ENCODE data around the gene OR52D1. TPM values are rescaled to one million over a fixed set of nuclear protein-coding genes. Genes with fewer than 3 reads are reported as not detected.

The OR52D1 gene
- polyA plus RNA-seq, 1 donor from 2014 or later, result not detected

GRCh38 chr11:5473921-5474320 is 14.6 kb upstream of the OR52D1 start:
- Histone ChIP-seq H3F3A (ENCODE audit: insufficient read depth, low read length, poor library complexity, severe bottlenecking) (no peaks in the 10 kb centered on the region), H3K9me2 (ENCODE audit: insufficient read depth, low read length) (no peaks in the 10 kb centered on the region)
- no peak for TF ChIP-seq CTCF (IDR thresholded peaks at IDR 0.05; ENCODE audit: poor library complexity, severe bottlenecking)
- TF ChIP-seq EZH2 (IDR thresholded peaks at IDR 0.05; ENCODE audit: borderline replicate concordance, insufficient read depth, low read length, poor library complexity, severe bottlenecking), result no peak
- TF ChIP-seq POLR2AphosphoS5 (IDR thresholded peaks at IDR 0.05), result no peak
- TF ChIP-seq SMC3 (conservative IDR thresholded peaks at IDR 0.05; ENCODE audit: poor library complexity), result no peak
- no peak for TF ChIP-seq EP300 (conservative IDR thresholded peaks at IDR 0.05; ENCODE audit: poor library complexity, severe bottlenecking)
- TF ChIP-seq MXI1 (conservative IDR thresholded peaks at IDR 0.05; ENCODE audit: poor library complexity, severe bottlenecking), result no peak
- no peak for TF ChIP-seq TAF1 (IDR thresholded peaks at IDR 0.05; ENCODE audit: low read depth)
- no peak for TF ChIP-seq REST (IDR thresholded peaks at IDR 0.05; ENCODE audit: borderline replicate concordance)
- TF ChIP-seq RAD21 (conservative IDR thresholded peaks at IDR 0.05), result no peak

GRCh38 chr11:5476186-5476819 is 12.2 kb upstream of the OR52D1 start:
- Histone ChIP-seq H3K4me2 (ENCODE audit: low read length) (no peak overlapping the region), H3K9ac (ENCODE audit: low read length) (no peak overlapping the region), H3K27ac (ENCODE audit: low read length) (no peak overlapping the region), H3K9me3 (ENCODE audit: low read length) (no peaks in the 10 kb centered on the region), H3K9me2 (ENCODE audit: insufficient read depth, low read length) (no peaks in the 10 kb centered on the region), H3K4me3 (ENCODE audit: low read length) (no peak overlapping the region), H4K20me1 (ENCODE audit: insufficient read depth) (no peaks in the 10 kb centered on the region), H2AFZ (ENCODE audit: low read depth, low read length) (no peak overlapping the region), H3K79me2 (replicated peaks; ENCODE audit: insufficient read depth, low read length) (no peaks in the 10 kb centered on the region), H3K36me3 (ENCODE audit: insufficient read depth, low read length) (no peaks in the 10 kb centered on the region), H3F3A (ENCODE audit: insufficient read depth, low read length, poor library complexity, severe bottlenecking) (no peaks in the 10 kb centered on the region), H3K27me3 (ENCODE audit: insufficient read depth, low read depth, low read length) (no peaks in the 10 kb centered on the region)
- TF ChIP-seq SMC3 (conservative IDR thresholded peaks at IDR 0.05; ENCODE audit: poor library complexity) (peak; percentile 64), REST (IDR thresholded peaks at IDR 0.05; ENCODE audit: borderline replicate concordance) (no peak), TAF1 (IDR thresholded peaks at IDR 0.05; ENCODE audit: low read depth) (no peak), RAD21 (conservative IDR thresholded peaks at IDR 0.05) (peak; percentile 47), CTCF (IDR thresholded peaks at IDR 0.05; ENCODE audit: poor library complexity, severe bottlenecking) (peak; percentile 56)

More at GRCh38 chr11:5473921-5474320, 14.6 kb upstream of the OR52D1 start:
- H3K9me3 ChIP-seq (ENCODE audit: low read length), result no peaks in the 10 kb centered on the region
- no peaks in the 10 kb centered on the region for H4K20me1 ChIP-seq (ENCODE audit: insufficient read depth)
- H3K79me2 ChIP-seq (replicated peaks; ENCODE audit: insufficient read depth, low read length), result no peaks in the 10 kb centered on the region
- H3K4me2 ChIP-seq (ENCODE audit: low read length), result no peak overlapping the region
- H3K36me3 ChIP-seq (ENCODE audit: insufficient read depth, low read length), result no peaks in the 10 kb centered on the region
- no peak overlapping the region for H2AFZ ChIP-seq (ENCODE audit: low read depth, low read length)
- no peaks in the 10 kb centered on the region for H3K27me3 ChIP-seq (ENCODE audit: insufficient read depth, low read depth, low read length)
- no peak overlapping the region for H3K4me3 ChIP-seq (ENCODE audit: low read length)
- no peak overlapping the region for H3K9ac ChIP-seq (ENCODE audit: low read length)
- H3K27ac ChIP-seq (ENCODE audit: low read length), result no peak overlapping the region
